GM12878 (cell line): Measurements from ENCODE around the gene POLR2L. TPM values are rescaled to one million over a fixed set of nuclear protein-coding genes. Genes with fewer than 3 reads are reported as not detected.

Source experiments
- ATAC-seq: fragments of 200-7000 bp; cut with Tn5 transposase; 3 replicates; pipeline ENCODE4 v1.9.1; 2020; ENCODE audit warnings: mild to moderate bottlenecking, moderate library complexity
- BruUV-seq: library from RNA; stranded (reverse); fragments of 400-500 nt; replicated peaks from 2 replicates; lab custom pipeline; 2021; lab: Mats Ljungman, UMichigan
- CTCF ChIA-PET: fragments of 300-600 bp; sonication (Branson Sonifier 250); formaldehyde crosslinking; extraction: SDS; loops from one replicate; lab custom pipeline; 2021; ENCODE audit warnings: inconsistent platforms; lab: Yijun Ruan, JAX
- POLR2A ChIA-PET: fragments of 350-600 bp; formaldehyde crosslinking; extraction: SDS; loops from one replicate; lab custom pipeline; 2021; ENCODE audit warnings: inconsistent platforms; lab: Charles Lee
- RAD21 ChIA-PET: fragments of 300-600 bp; sonication (Branson Sonifier 250); formaldehyde crosslinking; loops from one replicate; lab custom pipeline; 2023; ENCODE audit warnings: antibody characterized with exemption; ENCODE audit not compliant: unreplicated experiment; lab: Charles Lee
- SMC1A ChIA-PET: fragments of 300-600 bp; sonication (Branson Sonifier 250); formaldehyde crosslinking; loops from one replicate; lab custom pipeline; 2023; ENCODE audit not compliant: unreplicated experiment, uncharacterized antibody; lab: Charles Lee
- DNase-seq: peaks from one replicate; pipeline ENCODE4 v3.0.0-alpha.2; 2011; ENCODE audit warnings: low read depth, low spot score
- FAIRE-seq: peaks from 3 replicates; lab custom pipeline; 2011; peaks lifted over from hg19 to GRCh38; lab: Jason Lieb, UNC
- H2AFZ ChIP-seq: 2 replicates; pipeline ENCODE4 v1.6.0; 2011; ENCODE audit warnings: low read depth, low read length, control low read depth; ENCODE audit not compliant: control insufficient read depth
- H3K27ac ChIP-seq: 2 replicates; pipeline ENCODE4 v1.5.1; 2011; ENCODE audit warnings: control low read depth; ENCODE audit not compliant: control insufficient read depth, insufficient read depth
- H3K27me3 ChIP-seq, 2 experiments: replicated peaks in 1 of 2; 2 replicates each; pipeline versions ENCODE4 v1.6.0 to v1.6.1; 2011; ENCODE audit warnings: low read length in 1 of 2; ENCODE audit not compliant: control insufficient read depth in 2 of 2, insufficient read depth in 2 of 2
- H3K36me3 ChIP-seq, 2 experiments: 2 replicates each; pipeline ENCODE4 v1.5.1; 2011; ENCODE audit warnings: low read length in 1 of 2; ENCODE audit not compliant: control insufficient read depth in 2 of 2, insufficient read depth in 2 of 2
- H3K4me1 ChIP-seq: 2 replicates; pipeline ENCODE4 v1.6.1; 2011; ENCODE audit warnings: mild to moderate bottlenecking, low read length, moderate library complexity, mixed read lengths; ENCODE audit not compliant: control insufficient read depth, insufficient read depth
- H3K4me2 ChIP-seq: 2 replicates; pipeline ENCODE4 v1.6.0; 2011; ENCODE audit warnings: control low read depth; ENCODE audit not compliant: control insufficient read depth, insufficient read depth
- H3K4me3 ChIP-seq: fragments of 200-600 bp; sonication (generic); 2 replicates; pipeline ENCODE4 v1.5.1; 2016
- H3K79me2 ChIP-seq: 2 replicates; pipeline ENCODE4 v1.6.0; 2011; ENCODE audit warnings: low read length; ENCODE audit not compliant: control insufficient read depth, insufficient read depth
- H3K9ac ChIP-seq: 2 replicates; pipeline ENCODE4 v1.8.0; 2011; ENCODE audit warnings: low read length, control low read depth, mixed read lengths; ENCODE audit not compliant: control insufficient read depth, insufficient read depth
- H3K9me3 ChIP-seq: replicated peaks from 3 replicates; pipeline ENCODE4 v1.5.1; 2011; ENCODE audit warnings: mild to moderate bottlenecking, low read length; ENCODE audit not compliant: control insufficient read depth, insufficient read depth
- H4K20me1 ChIP-seq: 2 replicates; pipeline ENCODE4 v1.6.0; 2011; ENCODE audit not compliant: control insufficient read depth, insufficient read depth
- BCL11A ChIP-seq: IDR thresholded peaks from 2 replicates; pipeline ENCODE4 v1.6.1; 2011; ENCODE audit warnings: low read depth, low read length
- CBX5 ChIP-seq: sonication (generic); IDR thresholded peaks from 2 replicates; pipeline ENCODE4 v1.6.1; 2016; ENCODE audit warnings: low read depth, moderate library complexity, mild to moderate bottlenecking, inconsistent platforms
- CEBPB ChIP-seq, 2 experiments: fragments of 150-350 bp in 1 of 2; IDR thresholded peaks; 2 replicates each; pipeline ENCODE4 v1.6.1; 2012 to 2014; ENCODE audit warnings: low read depth in 2 of 2, low read length in 2 of 2, borderline replicate concordance in 1 of 2, inconsistent platforms in 1 of 2
- E2F4 ChIP-seq: IDR thresholded peaks from 2 replicates; pipeline ENCODE4 v1.6.1; 2012; ENCODE audit warnings: low read depth, low read length, improper control_type of control experiment
- FOXK2 ChIP-seq: fragments of 450-650 bp; IDR thresholded peaks from 2 replicates; pipeline ENCODE4 v1.6.1; 2017; ENCODE audit warnings: mild to moderate bottlenecking, moderate library complexity
- LARP7 ChIP-seq: fragments of 450-650 bp; IDR thresholded peaks from 2 replicates; pipeline ENCODE4 v1.6.1; 2017; ENCODE audit warnings: mild to moderate bottlenecking
- MEF2B ChIP-seq: fragments of 450-650 bp; IDR thresholded peaks from 2 replicates; pipeline ENCODE4 v1.6.1; 2018; ENCODE audit warnings: mild to moderate bottlenecking, moderate library complexity; ENCODE audit not compliant: partially characterized antibody, poor library complexity, severe bottlenecking
- MXI1 ChIP-seq: fragments of 150-350 bp; IDR thresholded peaks from 2 replicates; pipeline ENCODE4 v1.6.1; 2011; ENCODE audit warnings: low read depth, mild to moderate bottlenecking, inconsistent platforms, low read length, improper control_type of control experiment
- NFYA ChIP-seq: IDR thresholded peaks from 2 replicates; pipeline ENCODE4 v1.6.1; 2011; ENCODE audit warnings: low read depth, mild to moderate bottlenecking, low read length, improper control_type of control experiment, borderline replicate concordance
- PAX8 ChIP-seq: fragments of 450-650 bp; IDR thresholded peaks from 2 replicates; pipeline ENCODE4 v1.6.1; 2017; ENCODE audit warnings: mild to moderate bottlenecking, moderate library complexity
- POLR2A ChIP-seq: IDR thresholded peaks from 2 replicates; pipeline ENCODE4 v1.6.1; 2011; ENCODE audit warnings: low read depth, mild to moderate bottlenecking, low read length
- RBBP5 ChIP-seq: fragments of 200-600 bp; sonication (generic); conservative IDR thresholded peaks from 2 replicates; pipeline ENCODE4 v1.6.1; 2016
- REST ChIP-seq: IDR thresholded peaks from 2 replicates; pipeline ENCODE4 v1.6.1; 2012; ENCODE audit warnings: mild to moderate bottlenecking, low read depth, low read length
- SUPT20H ChIP-seq: IDR thresholded peaks from 2 replicates; pipeline ENCODE4 v1.6.1; 2011; ENCODE audit warnings: low read depth, mild to moderate bottlenecking, low read length, moderate library complexity, borderline replicate concordance; ENCODE audit not compliant: control insufficient read depth
- SUZ12 ChIP-seq: fragments of 200-600 bp; sonication (generic); IDR thresholded peaks from one replicate; pipeline ENCODE4 v1.6.1; 2018; ENCODE audit warnings: antibody characterized with exemption, mild to moderate bottlenecking; ENCODE audit not compliant: unreplicated experiment
- TAF1 ChIP-seq: IDR thresholded peaks from 2 replicates; pipeline ENCODE4 v1.6.1; 2011; ENCODE audit warnings: mild to moderate bottlenecking, low read depth, low read length, borderline replicate concordance
- USF1 ChIP-seq: IDR thresholded peaks from 2 replicates; pipeline ENCODE4 v1.6.1; 2011; ENCODE audit warnings: borderline replicate concordance, low read depth, mild to moderate bottlenecking, moderate library complexity, mixed read lengths, low read length; ENCODE audit not compliant: insufficient read depth; ENCODE audit errors: extremely low read length
- YY1 ChIP-seq: IDR thresholded peaks from 2 replicates; pipeline ENCODE4 v1.6.1; 2011; ENCODE audit warnings: low read depth, mild to moderate bottlenecking, low read length
- WGBS: methylation state at CpG from one replicate; pipeline ENCODE4 v1.1.6; 2016; ENCODE audit warnings: low lambda C conversion rate; ENCODE audit not compliant: insufficient replicate concordance, insufficient coverage; ENCODE audit errors: missing lambda C conversion rate; 5-methylcytosine and 5-hydroxymethylcytosine counted together
- in situ Hi-C: fragments of 300-500 bp; cut with MboI; formaldehyde crosslinking; loops from 9 replicates; pipeline ENCODE4 v1.14.3; 2018; ENCODE audit warnings: mixed read lengths
- intact Hi-C: fragments of 100-400 bp; cut with micrococcal nuclease; formaldehyde crosslinking; loops from one replicate; pipeline ENCODE4 v1.14.2; 2022; ENCODE audit not compliant: unreplicated experiment
- polyA plus RNA-seq, 11 experiments: library from polyadenylated mRNA; depleted of rRNA in 4 of 11; unstranded in 6 of 11; stranded (reverse) in 5 of 11; fragments of >200 nt; fragmentation: Nextera tagmentation in 4 of 11; fragmentation: Illumina TruSeq in 1 of 11; extraction: Ambion mirVana in 4 of 11; extraction: Trizol in 1 of 11; gene quantifications; 1 replicate in 1 of 11; 2 replicates in 10 of 11; pipeline versions ENCODE4 v1.2.1 to v1.2.3, GENCODE V29; 2011 to 2016; ENCODE audit warnings: inconsistent platforms in 2 of 11, missing spikeins in 2 of 11, low read depth in 1 of 11
- total RNA-seq, 4 experiments: library from RNA; depleted of rRNA in 3 of 4; stranded (reverse); fragments of >200 nt in 3 of 4; fragmentation: Illumina TruSeq in 1 of 4; extraction: Trizol in 1 of 4; gene quantifications; 2 replicates each; pipeline versions ENCODE4 v1.2.1 to v1.2.3, GENCODE V29; 2013 to 2021

The POLR2L gene
- total and polyA plus RNA-seq, 10 of the 15 experiments (the other 5 are each of a cell fraction or from before 2014, with no cell fraction given), result 23.1 to 497 (median 125) TPM

GRCh38 chr11:833114-833791 is 9.1 kb downstream of the POLR2L start:
- RAD21 ChIA-PET, result interaction anchor here (0.6 to 1.2 kb wide), 3 partner anchors 10 to 27 kb away, joined by 3 to 9 read pairs (median 5); partner anchors contain the start of gene TSPAN4
- TF ChIP-seq LARP7, result peak; percentile 63
- no peak for TF ChIP-seq E2F4
- no peak for TF ChIP-seq REST
- TF ChIP-seq CBX5, result no peak
- TF ChIP-seq YY1, result peak; percentile 60; the same call in 1 of the 2 replicates
- no peak for TF ChIP-seq TAF1
- no peak for TF ChIP-seq NFYA
- TF ChIP-seq SUPT20H, result no peak
- TF ChIP-seq PAX8, result no peak
- no peak for TF ChIP-seq RBBP5
- TF ChIP-seq BCL11A, result no peak
- TF ChIP-seq CEBPB (IDR thresholded peaks at IDR 0.05; ENCODE audit: borderline replicate concordance in 1 of 2, low read depth in 2 of 2, low read length in 2 of 2), result no peak
- no peak for TF ChIP-seq MEF2B
- no peak for TF ChIP-seq SUZ12
- TF ChIP-seq POLR2A, result peak; percentile 46; the same call in 1 of the 2 replicates
- TF ChIP-seq USF1, result no peak
- no peak for TF ChIP-seq FOXK2
- TF ChIP-seq MXI1, result no peak

More at GRCh38 chr11:833114-833791, 9.1 kb downstream of the POLR2L start:
- ChIA-PET SMC1A (interaction anchor here (0.6 kb wide), 1 partner anchor 22 kb away, joined by 3 read pairs; no protein-coding TSS in a partner anchor), CTCF (no interaction called here), POLR2A (interaction anchor here (0.6 to 1.5 kb wide), 5 partner anchors 10 to 49 kb away, joined by 3 to 5 read pairs (median 4); partner anchors contain the start of genes PNPLA2, POLR2L and TSPAN4)
- H2AFZ ChIP-seq, result peak overlapping the region; percentile 67
- no peak overlapping the region for H3K27ac ChIP-seq
- in situ Hi-C loops (no loop called here), intact Hi-C loops (no loop called here)
- no peaks in the 10 kb centered on the region for H4K20me1 ChIP-seq
- peak overlapping the region; percentile 89 for H3K4me2 ChIP-seq
- no peaks in the 10 kb centered on the region; a peak in 3 of 4 replicates for H3K27me3 ChIP-seq
- 2% methylated on average over 51 of the region's 55 CpGs for WGBS
- H3K9me3 ChIP-seq, result no peaks in the 10 kb centered on the region
- H3K79me2 ChIP-seq, result no peaks in the 10 kb centered on the region
- H3K36me3 ChIP-seq, result peaks cover 0 to 8% of the 10 kb centered on the region in 2 experiments; a peak in 2 of 4 replicates
- H3K4me1 ChIP-seq, result peaks cover 33% of the 10 kb centered on the region
- no peak for DNase-seq
- no TSS peak for BruUV-seq
- peak overlapping the region; percentile 44; the same call in 1 of the 2 replicates for H3K9ac ChIP-seq
- peak; percentile 27 for ATAC-seq
- H3K4me3 ChIP-seq, result peak overlapping the region; percentile 74
- FAIRE-seq, result no peak
